ENCODE results near the gene CBX4. TPM values are rescaled to one million over a fixed set of nuclear protein-coding genes. Genes with fewer than 3 reads are reported as not detected.
A peak's percentile ranks its signal among the peaks of the same experiment; 100 is the strongest.

Gene CBX4
- total RNA-seq, 1 experiment from 2014 or later, result 3.3 TPM

GRCh38 chr17:79865351-79866210, 26.3 kb upstream of the CBX4 start:
- Mint-ChIP-seq H3K4me1 (peaks cover 22% of the 10 kb centered on the region), H3K27me3 (ENCODE audit: low read depth) (no peaks in the 10 kb centered on the region), H3K36me3 (no peaks in the 10 kb centered on the region), H3K27ac (no peak overlapping the region), H3K9me3 (no peaks in the 10 kb centered on the region), H3K4me3 (no peak overlapping the region)
- DNase-seq (ENCODE audit: low spot score) (no peak), ATAC-seq (no peak)
- TF ChIP-seq ATF6 (CRISPR knock-in tag; IDR thresholded peaks at IDR 0.05), result no peak
- TF ChIP-seq NR1H2 (CRISPR knock-in tag; IDR thresholded peaks at IDR 0.05), result no peak
- TF ChIP-seq ZNF281 (CRISPR knock-in tag; IDR thresholded peaks at IDR 0.05), result no peak
- no peak for TF ChIP-seq HMGA2 (CRISPR knock-in tag; IDR thresholded peaks at IDR 0.05)
- no peak for TF ChIP-seq ZNF425 (CRISPR knock-in tag; conservative IDR thresholded peaks at IDR 0.05)
- TF ChIP-seq TCF7 (CRISPR knock-in tag; IDR thresholded peaks at IDR 0.05; ENCODE audit: low read depth), result no peak
- POLR2A ChIA-PET, result no interaction called here
- CTCF ChIA-PET, result interaction anchor here (1.1 to 2.7 kb wide), 3 partner anchors 10 to 30 kb away, joined by 4 to 16 read pairs (median 13); no protein-coding TSS in a partner anchor

- no peak overlapping the region for H3K27ac Mint-ChIP-seq
- DNase-seq (ENCODE audit: low spot score) (no peak), ATAC-seq (no peak)
- TF ChIP-seq ZNF121 (CRISPR knock-in tag; IDR thresholded peaks at IDR 0.05) (0 out of 2 replicates have a peak, but pooled peaks have one; percentile 51), NR1H2 (CRISPR knock-in tag; IDR thresholded peaks at IDR 0.05) (no peak)
- ChIA-PET POLR2A (interaction anchor here (0.5 kb wide), 1 partner anchor 123 kb away, joined by 3 read pairs; no protein-coding TSS in a partner anchor), CTCF (interaction anchor here (0.7 to 2.7 kb wide), 6 partner anchors 11 to 142 kb away, joined by 3 to 16 read pairs (median 4); partner anchors contain the start of gene CBX4)
- no peak overlapping the region for H3K4me3 Mint-ChIP-seq
- H3K9me3 Mint-ChIP-seq, result no peaks in the 10 kb centered on the region
- H3K4me1 Mint-ChIP-seq, result peaks cover 21% of the 10 kb centered on the region
- H3K36me3 Mint-ChIP-seq, result no peaks in the 10 kb centered on the region
- no peaks in the 10 kb centered on the region for H3K27me3 Mint-ChIP-seq (ENCODE audit: low read depth)
Observed at GRCh38 chr17:79864617-79865250, 25.5 kb upstream of the CBX4 start.

- Mint-ChIP-seq H3K4me1 (peaks cover 16% of the 10 kb centered on the region), H3K9me3 (no peaks in the 10 kb centered on the region), H3K36me3 (no peaks in the 10 kb centered on the region), H3K27ac (no peak overlapping the region), H3K4me3 (no peak overlapping the region), H3K27me3 (ENCODE audit: low read depth) (no peaks in the 10 kb centered on the region)
- DNase-seq (ENCODE audit: low spot score) (no peak), ATAC-seq (no peak)
- ChIA-PET POLR2A (no interaction called here), CTCF (interaction anchor here (0.7 to 2.7 kb wide), 6 partner anchors 11 to 141 kb away, joined by 3 to 16 read pairs (median 4); partner anchors contain the start of gene CBX4)
- no peak for TF ChIP-seq ARID4B (CRISPR knock-in tag; IDR thresholded peaks at IDR 0.05; ENCODE audit: borderline replicate concordance)
- no peak for TF ChIP-seq RORB (CRISPR knock-in tag; IDR thresholded peaks at IDR 0.05)
- no peak for TF ChIP-seq ZMAT4 (CRISPR knock-in tag; IDR thresholded peaks at IDR 0.05)
Observed at GRCh38 chr17:79864147-79864546, 24.9 kb upstream of the CBX4 start.

Data from WTC11 (cell line).